Muscle of back (tissue), 11 donors: ENCODE results near the gene BTN1A1. TPM values are rescaled to one million over a fixed set of nuclear protein-coding genes. Genes with fewer than 3 reads are reported as not detected.

Experiments
- DNase-seq, 3 donors: peaks; one replicate each; pipeline versions ENCODE4 v3.0.0 to v3.0.0-alpha.2; 2013
- polyA plus RNA-seq, 10 donors: library from polyadenylated mRNA; unstranded; fragments of 120-200 nt; gene quantifications; one replicate each; pipeline ENCODE4 v1.2.1, GENCODE V29; 2013; ENCODE audit not compliant: insufficient read length in 10 of 10

BTN1A1 gene
- polyA plus RNA-seq, 10 donors: 0.09 to 0.27 (median 0.11) TPM; not detected in 2

DNA sequence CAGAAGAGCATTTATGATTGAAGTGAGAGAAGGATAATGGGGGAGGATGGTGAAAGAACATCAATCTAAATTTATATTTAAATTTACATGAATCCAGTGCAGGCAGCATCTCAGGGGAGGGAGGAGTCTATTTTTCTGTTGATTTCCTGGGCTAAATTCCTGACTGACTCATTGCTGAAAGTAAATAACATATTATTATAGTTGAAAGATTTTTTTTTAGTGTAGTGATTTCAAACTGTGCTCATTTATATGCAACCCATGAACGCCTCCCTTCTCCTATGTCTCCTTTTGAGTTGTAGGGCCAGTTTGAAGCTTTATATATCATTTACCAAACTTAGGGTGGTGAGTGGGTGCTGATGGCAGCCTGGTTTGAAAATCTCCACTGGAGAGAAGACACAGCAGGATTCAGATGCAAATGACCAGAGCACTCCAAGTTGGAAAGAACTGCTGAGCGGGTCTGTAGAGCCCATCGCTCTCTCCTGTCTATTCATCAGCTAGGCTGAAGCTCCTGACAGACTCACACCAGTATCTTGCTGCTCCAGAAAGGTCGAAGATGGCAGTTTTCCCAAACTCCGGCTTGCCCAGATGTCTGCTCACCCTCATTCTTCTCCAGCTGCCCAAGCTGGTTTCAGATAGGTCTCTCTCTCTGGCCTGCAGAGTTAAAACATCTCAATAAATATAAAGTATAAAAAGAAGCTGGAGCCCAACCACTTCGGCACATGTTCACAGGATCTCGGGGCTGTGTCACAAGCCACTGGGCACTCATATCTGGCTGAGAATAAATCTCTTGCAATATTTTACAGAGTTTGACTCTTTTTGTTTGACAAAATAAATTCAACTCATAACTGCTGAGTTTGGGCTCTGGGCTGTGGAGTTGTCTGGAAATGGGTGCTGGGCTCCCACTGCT is 24.0 kb upstream of the BTN1A1 start:
- no peak for DNase-seq

DNA sequence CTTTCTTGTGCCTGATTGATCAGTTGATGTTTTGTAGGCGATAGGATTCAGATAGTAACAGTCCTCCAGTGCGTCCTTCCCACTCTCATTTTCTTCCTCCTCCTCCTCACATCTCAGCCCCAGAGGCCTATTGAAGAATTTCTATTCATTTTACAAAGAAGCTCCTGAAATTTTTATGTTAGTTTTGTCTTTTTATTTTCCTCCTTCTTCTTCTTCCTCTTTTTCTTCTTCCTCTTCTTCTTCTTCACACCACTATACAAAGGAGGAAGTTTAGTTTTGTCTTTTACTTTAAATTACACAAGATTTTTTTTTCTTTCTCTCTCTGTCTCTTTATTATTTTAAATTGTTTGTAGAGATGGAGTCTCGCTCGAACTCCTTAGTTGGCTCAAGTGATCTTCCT is 23.2 kb upstream of the BTN1A1 start:
- DNase-seq: no peak

DNA sequence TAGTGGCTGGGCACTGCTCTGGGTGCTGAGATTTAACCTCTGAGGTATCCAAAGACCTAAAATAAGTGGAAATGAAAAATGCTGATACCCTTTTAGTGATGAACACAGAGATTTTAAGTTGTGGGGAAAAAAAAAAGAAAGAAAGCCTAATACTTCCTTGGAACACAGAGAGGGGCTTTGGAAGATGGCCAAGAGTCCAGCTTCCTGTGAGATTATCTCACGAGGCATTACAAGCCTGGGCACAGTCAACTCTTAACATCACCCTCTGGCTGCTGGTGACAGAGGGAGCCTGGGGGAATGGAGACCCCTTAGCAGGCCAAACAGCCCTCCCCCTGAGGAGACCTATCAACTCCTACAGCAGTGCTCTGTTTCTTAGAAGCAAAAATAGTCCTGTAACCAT is 22.7 kb upstream of the BTN1A1 start:
- DNase-seq: peak in 1 of 3 donors; percentile 37

- no peak for DNase-seq
These were observed 21.8 kb upstream of the BTN1A1 start for GRCh38 chr6:26478100-26478984.

DNA sequence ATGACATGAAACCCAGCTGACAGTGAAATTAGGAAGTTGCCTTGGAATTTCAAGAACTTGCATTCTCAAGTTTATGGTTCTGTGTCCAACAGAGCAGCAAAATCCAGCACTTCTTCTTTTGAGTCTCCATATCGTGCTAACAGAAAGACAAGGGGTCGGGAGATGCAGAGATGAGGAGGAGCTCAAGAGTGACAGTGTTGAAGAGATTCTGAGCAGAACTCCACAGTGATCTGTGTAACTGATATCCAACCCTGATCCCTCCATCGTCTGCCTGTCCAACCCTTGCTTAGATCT is 21.2 kb upstream of the BTN1A1 start:
- DNase-seq: no peak

GRCh38 chr6:26482338-26482737 is 17.8 kb upstream of the BTN1A1 start:
- no peak for DNase-seq

- no peak for DNase-seq
These were observed 16.4 kb upstream of the BTN1A1 start for GRCh38 chr6:26483727-26484126.

- DNase-seq: no peak
These were observed 15.9 kb upstream of the BTN1A1 start for GRCh38 chr6:26484161-26484560.

DNA sequence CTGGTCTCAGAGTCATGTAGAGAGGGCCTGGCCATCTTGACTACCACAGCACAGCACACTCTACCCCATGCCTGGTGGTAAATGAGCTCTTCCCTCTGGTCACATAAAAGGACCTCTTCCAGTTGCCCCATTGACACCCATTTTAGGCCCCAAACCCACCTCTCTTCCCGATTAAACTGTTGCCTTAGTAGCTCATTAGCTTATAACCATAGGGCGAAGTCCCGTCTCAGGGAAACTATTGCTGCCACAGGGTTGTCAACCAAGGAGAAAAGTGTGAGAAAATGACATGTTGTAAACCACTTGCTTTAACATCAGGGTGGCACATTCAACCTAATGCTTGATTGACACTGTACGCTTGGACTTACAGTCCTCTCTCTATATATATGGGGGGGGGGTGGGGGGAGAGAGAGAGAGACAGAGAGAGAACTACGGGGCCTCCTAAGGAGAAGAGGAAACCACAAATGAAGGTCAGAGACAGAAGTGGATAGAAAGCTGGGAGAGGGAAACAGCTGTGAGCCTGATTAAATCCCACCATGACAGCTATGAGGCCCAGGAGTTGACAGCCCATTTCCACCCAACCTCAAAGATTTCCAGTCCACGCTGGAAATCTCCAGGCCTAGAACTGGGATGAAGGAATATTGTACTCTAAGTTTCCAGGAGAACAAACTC is 14.9 kb upstream of the BTN1A1 start:
- DNase-seq: no peak

DNA sequence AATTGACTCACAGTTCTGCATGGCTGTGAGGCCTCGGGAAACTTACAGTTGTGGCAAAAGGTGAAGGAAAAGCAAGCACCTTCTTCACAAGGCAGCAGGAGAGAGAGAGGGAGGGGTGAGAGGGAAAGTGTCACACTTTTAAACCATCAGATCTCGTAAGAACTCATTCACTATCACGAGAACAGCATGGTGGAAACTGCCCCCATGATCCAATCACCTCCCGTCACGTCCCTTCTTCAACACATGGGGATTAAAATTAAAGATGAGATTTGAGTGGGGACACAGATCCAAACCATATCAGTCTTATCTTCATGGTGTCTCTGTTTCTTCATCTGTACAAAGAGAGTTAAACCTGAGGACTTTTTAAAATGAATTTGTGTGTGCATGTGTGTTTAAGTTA is 13.7 kb upstream of the BTN1A1 start:
- DNase-seq: no peak

- no peak for DNase-seq
These were observed 12.6 kb upstream of the BTN1A1 start for GRCh38 chr6:26487466-26487865.

DNA sequence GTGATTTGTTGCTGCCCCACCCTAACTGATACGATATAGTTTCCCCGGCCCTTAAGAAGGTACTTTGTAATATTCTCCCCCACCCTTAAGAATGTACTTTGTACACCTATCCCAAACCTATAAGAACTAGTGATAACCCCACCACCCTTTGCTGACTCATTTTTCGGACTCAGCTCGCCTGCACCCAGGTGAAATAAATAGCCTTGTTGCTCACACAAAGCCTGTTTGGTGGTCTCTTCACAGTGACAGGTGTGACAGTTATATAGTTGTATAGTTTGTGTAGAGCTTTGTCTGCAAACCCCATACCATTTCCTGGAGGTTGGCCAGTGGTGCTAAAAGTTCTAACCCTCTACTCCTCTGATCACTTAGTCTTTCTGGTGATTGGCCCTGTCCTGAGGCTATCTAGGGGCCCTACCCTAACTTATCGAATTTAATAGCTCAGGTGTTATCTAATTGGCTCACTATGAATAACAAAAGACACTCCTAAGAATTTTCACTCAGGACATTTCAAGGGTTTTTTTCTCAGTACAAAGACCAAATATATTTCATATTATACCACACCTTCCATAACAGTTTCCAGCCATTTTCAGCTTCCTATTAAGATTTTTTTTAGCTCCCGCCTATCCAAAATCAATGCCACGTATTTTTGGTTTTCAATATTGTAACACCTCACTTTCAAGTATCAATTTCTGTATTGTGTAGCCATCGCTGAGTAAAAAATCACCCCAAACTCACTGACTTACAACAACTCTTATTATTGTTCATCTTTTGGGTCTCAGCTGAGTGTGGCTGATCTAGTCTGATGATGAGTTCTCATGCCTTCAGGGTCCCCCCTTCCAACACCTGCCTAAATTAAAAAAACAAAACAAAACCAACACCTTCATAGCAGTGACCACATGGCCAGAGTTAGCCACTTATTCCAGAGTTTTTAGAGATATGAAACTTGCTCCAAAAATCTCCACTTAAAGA is 9.8 kb upstream of the BTN1A1 start:
- DNase-seq: no peak

DNA sequence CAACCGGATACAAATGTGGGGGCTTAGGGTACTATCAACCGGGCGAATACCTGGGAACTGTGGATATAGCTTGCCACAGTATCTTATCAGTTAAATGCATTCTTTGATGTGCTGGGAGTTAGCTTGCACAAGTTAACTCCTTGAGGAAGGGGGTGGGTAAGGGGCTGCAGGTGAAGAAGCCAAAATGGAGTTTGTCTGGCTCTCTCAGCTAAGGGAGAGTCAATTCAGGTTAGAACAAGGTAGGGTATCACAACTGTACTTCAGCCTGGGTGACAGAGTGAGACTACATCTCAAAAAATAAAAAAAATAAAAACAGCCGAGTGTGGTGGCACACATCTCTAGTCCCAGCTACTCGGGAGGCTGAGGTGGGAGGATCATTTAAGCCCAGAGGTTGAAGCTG is 8.5 kb upstream of the BTN1A1 start:
- DNase-seq: no peak

GRCh38 chr6:26493258-26493657 is 6.8 kb upstream of the BTN1A1 start:
- DNase-seq: no peak

GRCh38 chr6:26494117-26494516 is 6.0 kb upstream of the BTN1A1 start:
- DNase-seq: no peak

GRCh38 chr6:26495281-26495680 is 4.8 kb upstream of the BTN1A1 start:
- DNase-seq: no peak

- DNase-seq: no peak
These were observed 2.5 kb upstream of the BTN1A1 start for GRCh38 chr6:26497610-26498009.

DNA sequence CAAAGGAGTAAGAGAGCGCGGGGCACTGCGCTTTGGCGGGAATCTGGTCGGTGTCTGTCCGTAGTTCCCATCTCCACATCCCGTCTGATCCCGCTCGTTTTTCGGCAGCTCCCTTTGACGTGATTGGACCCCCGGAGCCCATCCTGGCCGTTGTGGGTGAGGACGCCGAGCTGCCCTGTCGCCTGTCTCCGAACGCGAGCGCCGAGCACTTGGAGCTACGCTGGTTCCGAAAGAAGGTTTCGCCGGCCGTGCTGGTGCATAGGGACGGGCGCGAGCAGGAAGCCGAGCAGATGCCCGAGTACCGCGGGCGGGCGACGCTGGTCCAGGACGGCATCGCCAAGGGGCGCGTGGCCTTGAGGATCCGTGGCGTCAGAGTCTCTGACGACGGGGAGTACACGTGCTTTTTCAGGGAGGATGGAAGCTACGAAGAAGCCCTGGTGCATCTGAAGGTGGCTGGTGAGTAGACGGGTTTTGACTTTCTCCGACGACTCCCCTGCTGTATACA is 1.4 kb downstream of the BTN1A1 start:
- DNase-seq: peak in 2 of 3 donors; percentile 25 to 67

- peak in 1 of 3 donors; percentile 11 for DNase-seq
These were observed 2.1 kb downstream of the BTN1A1 start for GRCh38 chr6:26502165-26502564.

DNA sequence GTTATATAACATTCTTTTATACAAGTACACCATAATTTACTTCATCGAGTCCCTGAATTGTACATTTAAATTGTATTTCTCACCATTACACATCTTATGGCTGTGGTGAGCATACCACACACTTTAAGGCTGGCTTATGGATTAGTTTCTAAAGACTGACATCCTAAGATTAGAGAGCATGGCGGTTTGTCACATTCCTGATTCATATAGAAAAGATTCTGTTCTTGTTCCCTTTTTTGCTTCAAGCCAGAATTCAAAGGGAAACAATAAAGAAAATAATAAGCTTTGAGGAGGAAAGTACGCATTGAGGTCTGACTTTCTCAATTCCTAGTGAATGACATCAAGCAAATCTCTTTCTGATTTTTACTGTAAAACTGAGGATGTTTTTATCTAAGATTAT is 2.5 kb downstream of the BTN1A1 start:
- no peak for DNase-seq

DNA sequence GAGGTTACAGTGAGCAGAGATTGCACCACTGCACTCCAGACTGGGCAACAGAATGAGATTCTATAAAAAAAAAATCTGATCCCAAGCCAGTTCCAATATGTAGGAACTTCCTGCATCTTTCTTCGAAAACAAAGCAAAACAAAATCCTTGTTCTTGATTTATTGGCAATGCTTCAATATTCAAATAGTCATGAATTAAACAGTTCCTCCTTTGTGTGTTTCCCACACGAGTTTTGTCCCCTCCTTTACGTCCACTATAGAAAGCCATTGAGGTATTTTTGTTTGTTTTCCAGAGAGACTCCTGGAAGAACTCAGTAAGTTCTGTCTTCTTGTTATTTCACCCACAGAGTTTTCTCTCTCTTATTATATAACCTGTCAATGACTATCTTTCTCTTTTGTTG is 7.6 kb downstream of the BTN1A1 start:
- no peak for DNase-seq
